ENCODE data around the gene UFD1. TPM values are rescaled to one million over a fixed set of nuclear protein-coding genes. Genes with fewer than 3 reads are reported as not detected.

UFD1 gene
- total and polyA plus RNA-seq, 9 of the 15 experiments (the other 6 are each of a cell fraction or from before 2014, with no cell fraction given): 238 to 645 (median 363) TPM

- TF ChIP-seq TSHZ1 (CRISPR knock-in tag; IDR thresholded peaks at IDR 0.05) (0 out of 2 replicates have a peak, but pooled peaks have one; percentile 11), ELK3 (CRISPR knock-in tag; IDR thresholded peaks at IDR 0.05) (0 out of 2 replicates have a peak, but pooled peaks have one; percentile 32), ERF (CRISPR knock-in tag; IDR thresholded peaks at IDR 0.05) (peak; percentile 78; the same call in 1 of the 2 replicates), TRIM25 (IDR thresholded peaks at IDR 0.05; ENCODE audit: borderline replicate concordance) (0 out of 2 replicates have a peak, but pooled peaks have one; percentile 87), PURB (CRISPR knock-in tag; IDR thresholded peaks at IDR 0.05; ENCODE audit: low read depth) (no peak), ZNF12 (CRISPR knock-in tag; IDR thresholded peaks at IDR 0.05) (no peak), HOMEZ (CRISPR knock-in tag; IDR thresholded peaks at IDR 0.05) (peak; percentile 78; the same call in 1 of the 2 replicates), MXD1 (CRISPR knock-in tag; IDR thresholded peaks at IDR 0.05; ENCODE audit: borderline replicate concordance, poor library complexity, severe bottlenecking) (peak; percentile 6), ZBTB26 (CRISPR knock-in tag; IDR thresholded peaks at IDR 0.05) (0 out of 2 replicates have a peak, but pooled peaks have one; percentile 66), ZNF395 (CRISPR knock-in tag; IDR thresholded peaks at IDR 0.05) (0 out of 2 replicates have a peak, but pooled peaks have one; percentile 35), PHF21A (IDR thresholded peaks at IDR 0.05; ENCODE audit: borderline replicate concordance, low read depth) (0 out of 2 replicates have a peak, but pooled peaks have one; percentile 8), FOXK2 (conservative IDR thresholded peaks at IDR 0.05 in 1 of 2, IDR thresholded peaks at IDR 0.05 in 1 of 2; ENCODE audit: low read depth in 2 of 2) (peak; percentile 47 to 62; a peak in 1 of 4 replicates), ZNF717 (CRISPR knock-in tag; IDR thresholded peaks at IDR 0.05) (no peak), HDAC2 (IDR thresholded peaks at IDR 0.05) (peak; percentile 90)
Observed at GRCh38 chr22:19446603-19447329, 32.2 kb downstream of the UFD1 start (continued).
